ENCODE measurements around the gene USP32. TPM values are rescaled to one million over a fixed set of nuclear protein-coding genes. Genes with fewer than 3 reads are reported as not detected.

USP32 gene
- total RNA-seq, 1 donor from 2014 or later = 53.6 TPM

- no peak for TF ChIP-seq CTCF (IDR thresholded peaks at IDR 0.05)
- peaks cover 6% of the 10 kb centered on the region for H3K4me1 Mint-ChIP-seq (ENCODE audit: unreplicated experiment)
- no peak overlapping the region for H3K4me3 Mint-ChIP-seq (ENCODE audit: unreplicated experiment)
- H3K36me3 Mint-ChIP-seq (ENCODE audit: unreplicated experiment) = peaks cover 6% of the 10 kb centered on the region
- no peaks in the 10 kb centered on the region for H3K27me3 Mint-ChIP-seq (ENCODE audit: unreplicated experiment)
- DNase-seq (ENCODE audit: extremely low spot score, unreplicated experiment) = no peak
- no peaks in the 10 kb centered on the region for H3K9me3 Mint-ChIP-seq (ENCODE audit: unreplicated experiment)
- no peak overlapping the region for H3K27ac Mint-ChIP-seq (ENCODE audit: unreplicated experiment)
These were observed 29.6 kb downstream of the USP32 start for GRCh38 chr17:60362329-60362728.

- Mint-ChIP-seq H3K27ac (ENCODE audit: unreplicated experiment) (no peak overlapping the region), H3K4me1 (ENCODE audit: unreplicated experiment) (peaks cover 9% of the 10 kb centered on the region), H3K27me3 (ENCODE audit: unreplicated experiment) (no peaks in the 10 kb centered on the region), H3K36me3 (ENCODE audit: unreplicated experiment) (peaks cover 6% of the 10 kb centered on the region), H3K4me3 (ENCODE audit: unreplicated experiment) (no peak overlapping the region), H3K9me3 (ENCODE audit: unreplicated experiment) (no peaks in the 10 kb centered on the region)
- no peak for TF ChIP-seq CTCF (IDR thresholded peaks at IDR 0.05)
- DNase-seq (ENCODE audit: extremely low spot score, unreplicated experiment) = no peak
These were observed 30.0 kb downstream of the USP32 start for GRCh38 chr17:60361889-60362288.

- no peaks in the 10 kb centered on the region for H3K27me3 Mint-ChIP-seq (ENCODE audit: unreplicated experiment)
- H3K9me3 Mint-ChIP-seq (ENCODE audit: unreplicated experiment) = no peaks in the 10 kb centered on the region
- TF ChIP-seq CTCF (IDR thresholded peaks at IDR 0.05) = no peak
- DNase-seq (ENCODE audit: extremely low spot score, unreplicated experiment) = no peak
- H3K36me3 Mint-ChIP-seq (ENCODE audit: unreplicated experiment) = peaks cover 6% of the 10 kb centered on the region
- H3K27ac Mint-ChIP-seq (ENCODE audit: unreplicated experiment) = no peak overlapping the region
- H3K4me3 Mint-ChIP-seq (ENCODE audit: unreplicated experiment) = no peak overlapping the region
- peaks cover 31% of the 10 kb centered on the region for H3K4me1 Mint-ChIP-seq (ENCODE audit: unreplicated experiment)
These were observed 32.5 kb downstream of the USP32 start for GRCh38 chr17:60359415-60359814.

GRCh38 chr17:60358606-60359225, 33.2 kb downstream of the USP32 start:
- H3K36me3 Mint-ChIP-seq (ENCODE audit: unreplicated experiment) = peaks cover 3% of the 10 kb centered on the region
- H3K27ac Mint-ChIP-seq (ENCODE audit: unreplicated experiment) = no peak overlapping the region
- H3K27me3 Mint-ChIP-seq (ENCODE audit: unreplicated experiment) = no peaks in the 10 kb centered on the region
- H3K4me1 Mint-ChIP-seq (ENCODE audit: unreplicated experiment) = peaks cover 38% of the 10 kb centered on the region
- H3K4me3 Mint-ChIP-seq (ENCODE audit: unreplicated experiment) = no peak overlapping the region
- DNase-seq (ENCODE audit: extremely low spot score, unreplicated experiment) = no peak
- no peak for TF ChIP-seq CTCF (IDR thresholded peaks at IDR 0.05)
- H3K9me3 Mint-ChIP-seq (ENCODE audit: unreplicated experiment) = no peaks in the 10 kb centered on the region

GRCh38 chr17:60356940-60357339, 35.0 kb downstream of the USP32 start:
- Mint-ChIP-seq H3K36me3 (ENCODE audit: unreplicated experiment) (peaks cover 3% of the 10 kb centered on the region), H3K4me3 (ENCODE audit: unreplicated experiment) (no peak overlapping the region), H3K9me3 (ENCODE audit: unreplicated experiment) (no peaks in the 10 kb centered on the region), H3K4me1 (ENCODE audit: unreplicated experiment) (peaks cover 47% of the 10 kb centered on the region), H3K27me3 (ENCODE audit: unreplicated experiment) (no peaks in the 10 kb centered on the region), H3K27ac (ENCODE audit: unreplicated experiment) (peak overlapping the region; percentile 68)
- no peak for TF ChIP-seq CTCF (IDR thresholded peaks at IDR 0.05)
- no peak for DNase-seq (ENCODE audit: extremely low spot score, unreplicated experiment)

All from osteocyte (in vitro differentiated cells).